SK-N-SH treated with all-trans-retinoic acid at 6 μM for 48 hours (cell line): ENCODE results near the gene FGF14.

Experiments
- ARNTL ChIP-seq: fragments of 450-650 bp; formaldehyde crosslinking; IDR thresholded peaks from 2 replicates; pipeline ENCODE4 v1.5.0; 2020; ENCODE audit warnings: low read depth, mild to moderate bottlenecking, moderate library complexity, borderline replicate concordance
- CREB5 ChIP-seq: fragments of 250-450 bp; sonication (Bioruptor Pico); IDR thresholded peaks from 2 replicates; pipeline ENCODE4 v1.5.1; 2020; ENCODE audit warnings: low read depth, mild to moderate bottlenecking, moderate library complexity
- ESRRG ChIP-seq: fragments of 250-450 bp; sonication (Bioruptor Pico); IDR thresholded peaks from 2 replicates; pipeline ENCODE4 v1.6.1; 2021; ENCODE audit warnings: mild to moderate bottlenecking
- OSR1 ChIP-seq: fragments of 250-450 bp; sonication (Bioruptor Pico); IDR thresholded peaks from 2 replicates; pipeline ENCODE4 v1.8.0; 2022; ENCODE audit warnings: moderate library complexity, mild to moderate bottlenecking, inconsistent platforms
- PPARA ChIP-seq: fragments of 250-450 bp; sonication (Bioruptor Pico); IDR thresholded peaks from 2 replicates; pipeline ENCODE4 v1.5.0; 2020; ENCODE audit warnings: mild to moderate bottlenecking, borderline replicate concordance
- SNAI2 ChIP-seq: fragments of 250-450 bp; sonication (Bioruptor Pico); IDR thresholded peaks from 2 replicates; pipeline ENCODE4 v1.5.0; 2020; ENCODE audit warnings: mild to moderate bottlenecking, moderate library complexity
- TOX ChIP-seq: fragments of 250-450 bp; sonication (Bioruptor Pico); IDR thresholded peaks from 2 replicates; pipeline ENCODE4 v1.8.0; 2021; ENCODE audit warnings: mild to moderate bottlenecking, moderate library complexity, borderline replicate concordance
- ZNF565 ChIP-seq: fragments of 450-650 bp; formaldehyde crosslinking; conservative IDR thresholded peaks from 2 replicates; pipeline ENCODE4 v1.5.0; 2020; ENCODE audit warnings: low read depth, mild to moderate bottlenecking, moderate library complexity
- ZNF70 ChIP-seq: fragments of 450-650 bp; formaldehyde crosslinking; IDR thresholded peaks from 2 replicates; pipeline ENCODE4 v1.5.0; 2020; ENCODE audit warnings: mild to moderate bottlenecking, moderate library complexity
- TF ChIP-seq, protein P1 (sequence below): fragments of 250-450 bp; sonication (Bioruptor Pico); IDR thresholded peaks from 2 replicates; pipeline ENCODE4 v1.8.0; 2020; ENCODE audit warnings: mild to moderate bottlenecking, moderate library complexity, borderline replicate concordance

DNA sequence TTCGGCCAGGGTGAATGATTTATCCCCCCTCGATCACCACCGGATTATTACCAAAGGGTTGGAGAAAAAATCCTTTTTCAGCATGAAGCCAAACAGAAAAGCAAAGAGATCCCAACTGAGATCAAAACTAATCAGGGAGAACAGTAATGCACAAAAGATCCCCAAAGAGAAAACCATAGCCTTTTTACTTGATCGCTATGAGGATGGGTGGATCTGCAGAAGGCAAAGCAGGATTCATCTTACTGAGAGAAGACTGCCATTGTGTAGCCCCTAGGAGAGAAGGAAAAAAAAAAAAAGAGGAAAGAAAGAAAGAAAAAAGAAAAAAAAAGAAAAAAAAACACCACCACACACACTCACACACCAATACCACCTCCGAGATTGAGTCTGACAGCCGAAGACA lies at the start of gene FGF14:
- TF ChIP-seq PPARA (no peak), OSR1 (CRISPR knock-in tag) (no peak), TOX (CRISPR knock-in tag) (no peak), CREB5 (CRISPR knock-in tag) (no peak), SNAI2 (CRISPR knock-in tag) (no peak), ZNF565 (CRISPR knock-in tag) (no peak), ZNF70 (no peak), ESRRG (CRISPR knock-in tag) (no peak), ARNTL (CRISPR knock-in tag) (no peak)
- TF ChIP-seq, protein P1, sequence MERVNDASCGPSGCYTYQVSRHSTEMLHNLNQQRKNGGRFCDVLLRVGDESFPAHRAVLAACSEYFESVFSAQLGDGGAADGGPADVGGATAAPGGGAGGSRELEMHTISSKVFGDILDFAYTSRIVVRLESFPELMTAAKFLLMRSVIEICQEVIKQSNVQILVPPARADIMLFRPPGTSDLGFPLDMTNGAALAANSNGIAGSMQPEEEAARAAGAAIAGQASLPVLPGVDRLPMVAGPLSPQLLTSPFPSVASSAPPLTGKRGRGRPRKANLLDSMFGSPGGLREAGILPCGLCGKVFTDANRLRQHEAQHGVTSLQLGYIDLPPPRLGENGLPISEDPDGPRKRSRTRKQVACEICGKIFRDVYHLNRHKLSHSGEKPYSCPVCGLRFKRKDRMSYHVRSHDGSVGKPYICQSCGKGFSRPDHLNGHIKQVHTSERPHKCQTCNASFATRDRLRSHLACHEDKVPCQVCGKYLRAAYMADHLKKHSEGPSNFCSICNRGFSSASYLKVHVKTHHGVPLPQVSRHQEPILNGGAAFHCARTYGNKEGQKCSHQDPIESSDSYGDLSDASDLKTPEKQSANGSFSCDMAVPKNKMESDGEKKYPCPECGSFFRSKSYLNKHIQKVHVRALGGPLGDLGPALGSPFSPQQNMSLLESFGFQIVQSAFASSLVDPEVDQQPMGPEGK (CRISPR knock-in tag) = no peak
